ENCODE measurements around the gene COQ10A. TPM values are rescaled to one million over a fixed set of nuclear protein-coding genes. Genes with fewer than 3 reads are reported as not detected.

Gene COQ10A
- total and polyA plus RNA-seq, 9 of the 15 experiments (the other 6 are each of a cell fraction or from before 2014, with no cell fraction given): 3.1 to 26.4 (median 12.7) TPM

- TF ChIP-seq ZNF655 (CRISPR knock-in tag; IDR thresholded peaks at IDR 0.05) (no peak), PHF8 (IDR thresholded peaks at IDR 0.05; ENCODE audit: borderline replicate concordance, low read length) (no peak), ARNT (IDR thresholded peaks at IDR 0.05) (no peak), STAT5B (CRISPR knock-in tag; IDR thresholded peaks at IDR 0.05) (no peak), NCOA2 (IDR thresholded peaks at IDR 0.05; ENCODE audit: partially characterized antibody in 2 of 2) (no peak), ZNF239 (CRISPR knock-in tag; IDR thresholded peaks at IDR 0.05) (no peak), DDX20 (tag; IDR thresholded peaks at IDR 0.05; ENCODE audit: low read depth) (no peak), ZNF121 (CRISPR knock-in tag; conservative IDR thresholded peaks at IDR 0.05) (no peak), TFAP4 (CRISPR knock-in tag; IDR thresholded peaks at IDR 0.05; ENCODE audit: borderline replicate concordance) (no peak), ZNF354B (CRISPR knock-in tag; IDR thresholded peaks at IDR 0.05) (no peak), PBX2 (CRISPR knock-in tag; IDR thresholded peaks at IDR 0.05; ENCODE audit: low read depth) (no peak), PBX2 (tag; conservative IDR thresholded peaks at IDR 0.05; ENCODE audit: low read depth) (no peak), CREB3L1 (IDR thresholded peaks at IDR 0.05; ENCODE audit: borderline replicate concordance, low read depth) (no peak), RAD51 (IDR thresholded peaks at IDR 0.05; ENCODE audit: borderline replicate concordance, low read depth) (no peak), ETV1 (tag; conservative IDR thresholded peaks at IDR 0.05; ENCODE audit: low read depth) (no peak), ATF3 (IDR thresholded peaks at IDR 0.05) (no peak), ATF3 (CRISPR knock-in tag; conservative IDR thresholded peaks at IDR 0.05) (no peak), SRSF9 (IDR thresholded peaks at IDR 0.05; ENCODE audit: borderline replicate concordance, low read depth, low read length) (no peak), CSDE1 (IDR thresholded peaks at IDR 0.05) (no peak), ZSCAN32 (CRISPR knock-in tag; IDR thresholded peaks at IDR 0.05) (no peak)
Observed at GRCh38 chr12:56267443-56268071, 815 bp downstream of the COQ10A start (continued).

Measured in K562 (cell line).